ENCODE results near the gene RNU7-1.

DNA sequence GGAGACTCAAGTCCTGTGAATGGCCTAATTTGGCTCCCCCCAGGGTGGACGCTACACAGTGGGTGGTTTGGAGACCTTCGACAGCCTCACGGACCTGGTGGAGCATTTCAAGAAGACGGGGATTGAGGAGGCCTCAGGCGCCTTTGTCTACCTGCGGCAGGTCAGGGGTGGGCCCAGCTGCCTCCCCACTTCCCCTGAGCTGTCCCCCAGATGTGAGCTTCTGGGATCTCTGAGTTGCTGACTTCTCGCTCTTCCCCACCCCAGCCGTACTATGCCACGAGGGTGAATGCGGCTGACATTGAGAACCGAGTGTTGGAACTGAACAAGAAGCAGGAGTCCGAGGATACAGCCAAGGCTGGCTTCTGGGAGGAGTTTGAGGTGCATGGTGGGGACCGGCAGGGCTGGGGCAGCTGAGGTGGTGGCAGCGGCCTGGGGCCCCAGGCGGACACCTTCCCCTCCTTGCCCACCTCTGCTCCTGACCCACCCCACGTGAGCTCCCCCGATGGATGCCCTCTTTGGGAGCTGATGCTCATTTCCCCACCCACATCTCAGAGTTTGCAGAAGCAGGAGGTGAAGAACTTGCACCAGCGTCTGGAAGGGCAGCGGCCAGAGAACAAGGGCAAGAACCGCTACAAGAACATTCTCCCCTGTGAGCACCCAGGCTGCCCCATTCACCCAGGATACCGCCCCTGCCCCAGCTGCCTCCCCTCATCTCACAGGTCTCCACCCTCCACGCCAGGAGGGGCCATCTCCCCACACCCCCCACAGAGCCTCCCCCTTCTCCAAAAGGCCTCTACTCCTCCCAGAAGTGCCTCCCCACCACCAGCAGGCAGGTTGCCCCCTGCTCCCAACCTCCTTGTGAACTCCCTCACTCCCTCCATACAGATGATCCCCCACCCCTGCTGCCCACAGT lies 11.7 kb downstream of the RNU7-1 start:
- TF ChIP-seq, protein P1, sequence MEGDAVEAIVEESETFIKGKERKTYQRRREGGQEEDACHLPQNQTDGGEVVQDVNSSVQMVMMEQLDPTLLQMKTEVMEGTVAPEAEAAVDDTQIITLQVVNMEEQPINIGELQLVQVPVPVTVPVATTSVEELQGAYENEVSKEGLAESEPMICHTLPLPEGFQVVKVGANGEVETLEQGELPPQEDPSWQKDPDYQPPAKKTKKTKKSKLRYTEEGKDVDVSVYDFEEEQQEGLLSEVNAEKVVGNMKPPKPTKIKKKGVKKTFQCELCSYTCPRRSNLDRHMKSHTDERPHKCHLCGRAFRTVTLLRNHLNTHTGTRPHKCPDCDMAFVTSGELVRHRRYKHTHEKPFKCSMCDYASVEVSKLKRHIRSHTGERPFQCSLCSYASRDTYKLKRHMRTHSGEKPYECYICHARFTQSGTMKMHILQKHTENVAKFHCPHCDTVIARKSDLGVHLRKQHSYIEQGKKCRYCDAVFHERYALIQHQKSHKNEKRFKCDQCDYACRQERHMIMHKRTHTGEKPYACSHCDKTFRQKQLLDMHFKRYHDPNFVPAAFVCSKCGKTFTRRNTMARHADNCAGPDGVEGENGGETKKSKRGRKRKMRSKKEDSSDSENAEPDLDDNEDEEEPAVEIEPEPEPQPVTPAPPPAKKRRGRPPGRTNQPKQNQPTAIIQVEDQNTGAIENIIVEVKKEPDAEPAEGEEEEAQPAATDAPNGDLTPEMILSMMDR (conservative IDR thresholded peaks at IDR 0.05): no peak
- TF ChIP-seq ZFX (IDR thresholded peaks at IDR 0.05): no peak
